DMS153 treated with DMSO at 0.1 percent for 48 hours (cell line): ENCODE results near the gene NPC1L1.
A peak's percentile ranks its signal among the peaks of the same experiment; 100 is the strongest.
"Not testable (repeated sequence)": the region's sequence is repeated elsewhere in the genome, so short reads cannot be mapped to it uniquely, and the experiment has no call there.

Experiments
- DNase-seq: peaks from one replicate; lab custom pipeline; 2025; ENCODE audit not compliant: unreplicated experiment; lab: John Stamatoyannopoulos, UW

NPC1L1 gene

GRCh38 chr7:44506592-44507288 is 34.4 kb downstream of the NPC1L1 start:
- DNase-seq: not testable (repeated sequence)

- no peak for DNase-seq
These were observed 35.5 kb downstream of the NPC1L1 start for GRCh38 chr7:44505595-44505994.

GRCh38 chr7:44498230-44498954 is 42.7 kb downstream of the NPC1L1 start:
- DNase-seq: no peak

DNA sequence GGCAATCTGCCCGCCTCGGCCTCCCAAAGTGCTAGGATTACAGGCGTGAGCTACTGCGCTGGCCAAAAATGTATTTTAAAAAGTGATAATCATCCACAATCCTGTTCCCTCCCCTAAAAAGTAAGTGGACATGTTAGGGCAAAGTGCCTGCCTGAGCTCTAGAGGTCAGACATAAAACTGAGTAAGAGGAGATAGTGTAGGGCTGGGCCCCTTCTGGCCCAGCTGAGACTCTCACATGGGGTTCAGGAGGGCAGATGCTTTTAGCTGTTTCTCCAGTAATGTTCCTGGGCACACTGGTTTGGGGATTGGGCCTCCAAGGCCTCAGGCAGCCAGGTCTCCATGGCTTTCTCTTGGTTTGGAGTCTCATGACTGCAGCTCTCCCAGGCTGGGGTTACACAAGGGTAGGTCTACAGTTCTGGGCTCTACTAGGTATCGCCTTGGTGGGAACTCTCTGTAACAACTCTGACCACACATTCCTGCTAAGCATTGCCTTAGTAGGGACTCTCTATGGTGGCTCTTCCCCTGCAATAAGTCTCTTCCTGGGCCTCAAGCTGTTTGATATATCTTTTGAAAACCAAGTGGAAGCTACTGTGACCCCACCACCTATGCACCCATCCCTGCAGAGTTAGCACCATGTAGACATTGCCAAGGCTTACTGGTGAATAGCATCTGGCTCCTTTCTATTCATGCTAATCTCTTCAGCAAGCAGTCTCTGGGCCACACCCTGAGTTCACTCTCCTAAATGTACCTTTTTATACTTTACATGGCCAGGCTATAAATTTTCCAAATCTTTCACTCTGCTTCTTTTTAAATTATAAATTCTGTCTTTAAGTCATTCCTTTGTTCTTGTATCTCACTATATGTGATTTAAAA is 43.7 kb downstream of the NPC1L1 start:
- DNase-seq: no peak

DNA sequence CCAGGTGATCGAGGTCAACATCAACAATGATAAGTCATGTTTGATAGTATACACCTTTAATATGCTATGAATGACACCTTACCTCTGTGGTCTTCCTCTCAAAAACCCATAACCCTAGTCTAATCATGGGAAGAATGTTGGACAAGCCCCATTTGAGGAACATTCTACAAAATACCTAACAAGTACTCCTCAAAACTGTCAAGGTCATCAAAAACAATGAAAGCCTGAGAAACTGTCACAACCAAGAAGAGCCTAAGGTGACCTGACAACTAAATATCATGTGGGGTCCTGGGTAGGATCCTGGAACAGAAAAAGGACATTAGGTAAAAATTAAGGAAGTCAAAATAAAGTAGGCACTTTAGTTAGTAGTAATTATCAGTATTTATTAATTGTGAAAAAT is 44.7 kb downstream of the NPC1L1 start:
- DNase-seq: no peak

DNA sequence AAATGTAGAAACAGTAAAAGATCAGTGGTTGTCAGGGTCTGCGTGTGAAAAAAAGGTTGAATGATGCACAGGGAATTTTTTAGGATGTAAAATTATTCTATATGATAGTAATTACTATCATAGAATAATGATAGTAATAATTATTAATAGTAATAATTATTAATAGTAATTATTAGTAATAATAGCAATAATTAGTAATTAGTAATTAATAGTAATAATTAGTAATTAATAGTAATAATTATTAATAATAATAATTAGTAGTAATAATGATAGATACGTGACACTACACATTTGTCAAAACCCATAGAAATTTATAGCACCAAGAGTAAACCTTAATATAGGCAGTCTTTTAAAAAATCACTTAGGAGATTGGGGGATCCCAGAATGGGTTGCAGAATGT is 46.2 kb downstream of the NPC1L1 start:
- DNase-seq: no peak

DNA sequence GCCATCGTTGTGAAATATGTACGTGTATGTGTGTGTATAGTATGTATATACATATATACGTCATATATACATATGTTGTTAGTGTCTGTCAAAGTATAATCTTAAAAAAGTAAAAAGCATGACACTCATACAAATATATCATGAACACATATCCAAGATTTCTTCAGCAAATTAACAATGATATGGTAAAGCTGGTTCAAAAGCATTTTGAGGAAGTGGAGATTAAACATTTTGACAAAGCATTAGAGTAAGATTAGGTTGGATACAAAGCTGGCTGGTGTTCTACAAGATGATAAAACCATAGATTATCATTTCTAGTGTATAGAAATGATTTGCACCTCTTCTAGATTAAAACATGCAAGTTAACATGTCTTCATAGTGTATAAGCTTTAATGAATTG is 49.9 kb downstream of the NPC1L1 start:
- peak; percentile 9 for DNase-seq

- peak; percentile 91 for DNase-seq
These were observed 50.6 kb downstream of the NPC1L1 start, which contains the start of gene NUDCD3 for GRCh38 chr7:44490351-44491200. Gene NUDCD3 (minus strand): TSS chr7:44490658. CDS start chr7:44490600, 58 bp downstream.

GRCh38 chr7:44489955-44490350 is 51.2 kb downstream of the NPC1L1 start:
- DNase-seq: no peak

GRCh38 chr7:44488955-44489354 is 52.2 kb downstream of the NPC1L1 start:
- DNase-seq: no peak

DNA sequence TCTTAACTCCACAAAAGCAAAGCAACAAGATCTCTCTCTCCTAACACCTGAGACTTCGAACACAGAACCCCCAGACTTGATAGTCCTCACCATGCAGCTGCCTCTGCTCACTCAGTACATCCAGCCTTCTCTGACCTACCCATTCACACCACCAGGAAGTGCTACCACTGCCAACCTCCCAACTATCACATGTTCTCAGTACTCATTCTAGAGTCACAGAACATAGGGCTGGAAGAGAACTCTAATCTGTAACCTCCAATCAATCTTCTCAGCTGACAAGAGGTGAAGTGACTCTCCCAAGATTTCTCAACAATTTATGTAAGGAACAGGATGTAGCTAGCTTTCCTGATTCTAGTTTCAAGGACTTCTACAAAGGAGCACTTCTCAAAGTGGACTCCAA is 54.4 kb downstream of the NPC1L1 start:
- DNase-seq: no peak

DNA sequence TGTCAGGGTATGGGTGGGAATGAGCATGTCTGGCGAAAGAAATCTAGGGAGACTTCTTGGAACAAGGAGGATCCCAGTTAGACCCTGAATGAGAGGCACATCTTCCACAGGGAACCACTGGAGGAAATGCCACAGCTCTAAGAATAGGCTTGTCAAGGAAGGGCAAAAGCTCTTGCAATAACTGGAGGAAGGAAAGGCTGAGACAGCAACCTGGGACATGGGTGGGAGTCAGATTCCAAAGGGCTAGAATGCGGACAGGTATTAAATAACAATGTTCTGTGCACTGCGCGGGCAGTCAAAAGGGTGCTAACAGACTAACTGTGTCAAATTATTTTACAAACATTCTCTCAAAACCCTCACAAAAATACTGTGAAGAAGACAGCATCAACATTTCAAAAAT is 55.1 kb downstream of the NPC1L1 start:
- no peak for DNase-seq

DNA sequence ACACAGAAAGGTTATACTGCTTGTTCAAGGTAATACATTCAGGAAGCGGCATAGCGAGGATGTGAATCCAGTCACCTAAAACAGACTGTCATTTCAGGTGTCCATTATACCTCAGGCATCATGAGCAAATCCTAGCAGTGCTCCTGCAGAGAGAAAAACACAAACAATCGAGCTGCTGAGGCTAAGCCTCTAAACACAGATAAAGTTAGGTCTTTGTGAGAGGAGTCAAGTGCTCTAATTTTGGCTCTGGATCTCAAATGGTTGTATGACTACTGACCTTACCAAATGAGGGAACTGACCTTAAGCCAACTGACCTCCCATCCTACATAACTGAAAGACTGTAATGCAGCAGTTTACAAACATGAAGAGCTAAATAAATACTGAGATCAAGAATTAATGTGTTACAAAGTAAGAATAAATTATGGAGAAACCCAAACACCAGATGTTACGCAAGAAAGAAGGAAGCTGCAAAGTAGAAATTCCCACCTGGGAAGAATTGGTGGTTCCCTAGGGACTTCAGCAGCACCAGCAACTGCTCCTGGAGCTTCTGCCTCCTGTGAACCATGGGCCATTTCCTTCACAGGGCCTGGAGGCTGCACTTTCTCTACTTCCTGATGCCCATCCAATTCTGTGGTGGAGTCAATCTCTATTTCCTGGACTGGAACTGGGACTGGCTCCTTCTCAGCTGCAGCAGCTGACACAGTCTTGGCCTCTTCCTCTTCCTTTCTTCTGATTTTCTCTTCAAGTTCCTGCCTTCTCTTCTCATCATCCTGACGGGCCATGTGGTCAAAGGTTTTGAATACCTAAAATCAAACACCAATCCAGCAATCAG is 56.4 kb downstream of the NPC1L1 start:
- no peak for DNase-seq

GRCh38 chr7:44482502-44483485 is 58.3 kb downstream of the NPC1L1 start:
- no peak for DNase-seq

DNA sequence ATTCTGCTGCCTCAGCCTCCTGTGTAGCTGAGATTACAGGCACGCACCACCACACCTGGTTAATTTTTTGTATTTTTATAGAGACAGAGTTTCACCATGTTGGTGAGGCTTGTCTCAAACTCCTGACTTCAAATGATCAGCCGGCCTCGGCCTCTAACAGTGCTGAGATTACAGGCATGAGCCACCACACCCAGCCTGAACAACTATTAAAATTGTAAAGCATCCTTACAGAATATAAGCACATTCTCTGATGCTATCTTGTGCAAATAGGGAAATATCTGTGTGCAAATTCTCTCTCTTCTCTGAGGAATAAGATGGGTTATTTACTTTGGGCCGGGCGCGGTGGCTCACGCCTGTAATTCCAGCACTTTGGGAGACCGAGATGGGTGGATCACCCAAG is 63.2 kb downstream of the NPC1L1 start:
- DNase-seq: no peak

DNA sequence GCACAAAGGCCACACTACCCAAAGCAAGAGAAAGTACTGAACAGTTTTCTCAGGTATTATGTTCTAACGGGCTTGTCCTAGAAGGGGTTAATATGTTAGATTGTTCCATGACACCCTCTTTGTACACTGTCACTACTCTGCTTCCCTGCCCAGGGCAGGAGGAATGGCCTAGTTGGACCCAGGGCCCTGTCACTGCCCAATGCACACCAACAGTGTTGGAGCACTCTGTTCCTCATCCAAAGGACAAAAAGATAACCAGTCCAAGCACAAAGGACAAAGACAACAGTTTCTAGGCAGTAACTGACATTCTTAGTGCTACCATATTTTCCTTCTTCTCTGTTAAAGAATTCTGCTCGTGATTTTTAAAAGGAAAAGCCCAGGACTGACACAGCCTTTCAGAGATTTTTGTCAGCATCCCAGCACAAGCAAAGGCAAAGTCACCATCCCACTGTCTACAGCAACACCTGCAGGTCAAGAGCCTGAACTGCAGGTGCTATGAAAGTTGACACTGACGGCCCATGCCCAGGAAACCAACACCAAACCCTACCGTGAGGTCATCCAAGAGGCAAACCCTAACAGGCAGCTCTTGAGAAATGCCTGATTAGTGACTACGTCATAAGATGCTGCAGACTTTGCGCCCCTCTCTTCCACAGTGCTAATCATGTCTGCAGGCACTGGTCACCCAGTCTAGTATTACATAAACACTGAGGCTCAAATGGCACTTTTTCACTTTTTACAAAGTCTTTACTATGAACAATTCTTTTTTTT is 63.9 kb downstream of the NPC1L1 start:
- peak; percentile 79 for DNase-seq

- DNase-seq: no peak
These were observed 64.8 kb downstream of the NPC1L1 start for GRCh38 chr7:44476313-44476712.

- no peak for DNase-seq
These were observed 67.8 kb downstream of the NPC1L1 start for GRCh38 chr7:44473295-44473694.
